IMR-90 (cell line): Measurements from ENCODE around the gene SLC46A1.

Experiments used
- CEBPB ChIP-seq: IDR thresholded peaks from 2 replicates; pipeline ENCODE4 v1.6.1; 2012; ENCODE audit warnings: low read depth, low read length, improper control_type of control experiment
- FOS ChIP-seq: fragments of 150-350 bp; IDR thresholded peaks from 2 replicates; pipeline ENCODE4 v1.6.1; 2016; ENCODE audit warnings: low read depth, low read length
- MAFK ChIP-seq: IDR thresholded peaks from 2 replicates; pipeline ENCODE4 v1.6.1; 2012; ENCODE audit warnings: low read depth, low read length, improper control_type of control experiment
- MAZ ChIP-seq: IDR thresholded peaks from 2 replicates; pipeline ENCODE4 v1.6.1; 2012; ENCODE audit warnings: low read depth, mild to moderate bottlenecking, low read length, improper control_type of control experiment, moderate library complexity, borderline replicate concordance
- MXI1 ChIP-seq: IDR thresholded peaks from 2 replicates; pipeline ENCODE4 v1.6.1; 2012; ENCODE audit warnings: low read depth, mild to moderate bottlenecking, low read length, moderate library complexity, borderline replicate concordance
- NFE2L2 ChIP-seq: fragments of 150-350 bp; IDR thresholded peaks from 2 replicates; pipeline ENCODE4 v1.6.1; 2016; ENCODE audit warnings: low read depth, mild to moderate bottlenecking, low read length
- POLR2A ChIP-seq: IDR thresholded peaks from 2 replicates; pipeline ENCODE4 v1.6.1; 2012; ENCODE audit warnings: mild to moderate bottlenecking, low read depth, low read length
- RFX5 ChIP-seq: IDR thresholded peaks from 2 replicates; pipeline ENCODE4 v1.8.0; 2012; ENCODE audit warnings: low read depth, mild to moderate bottlenecking, low read length, moderate library complexity
- SMC3 ChIP-seq: fragments of 150-350 bp; IDR thresholded peaks from 2 replicates; pipeline ENCODE4 v1.6.1; 2016; ENCODE audit warnings: low read depth, mild to moderate bottlenecking, antibody characterized with exemption, low read length, moderate library complexity
- TF ChIP-seq, protein P1 (sequence below): conservative IDR thresholded peaks from 2 replicates; pipeline ENCODE4 v1.5.1; 2012; ENCODE audit warnings: mild to moderate bottlenecking, low read depth, low read length, improper control_type of control experiment
- TF ChIP-seq, protein P2 (sequence below): fragments of 150-350 bp; IDR thresholded peaks from 2 replicates; pipeline ENCODE4 v1.6.1; 2017; ENCODE audit warnings: mild to moderate bottlenecking, antibody characterized with exemption, low read length, low read depth

DNA sequence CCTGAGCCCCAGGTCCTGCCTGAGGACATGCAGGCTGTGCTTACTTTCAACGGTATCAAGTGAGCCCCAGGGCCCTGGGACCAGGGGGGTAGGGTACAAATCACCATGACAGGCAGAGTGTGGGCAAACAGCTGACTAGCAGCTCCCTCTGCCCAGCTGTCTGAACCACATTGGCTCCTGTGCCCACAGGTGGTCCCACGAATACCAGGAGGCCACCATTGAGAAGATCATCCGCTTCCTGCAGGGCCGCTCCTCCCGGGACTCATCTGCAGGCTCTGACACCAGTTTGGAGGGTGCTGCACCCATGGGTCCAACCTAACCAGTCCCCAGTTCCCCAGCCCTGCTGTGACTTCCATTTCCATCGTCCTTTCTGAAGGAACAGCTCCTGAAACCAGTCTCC lies 10.0 kb downstream of the SLC46A1 start:
- TF ChIP-seq, protein P1, sequence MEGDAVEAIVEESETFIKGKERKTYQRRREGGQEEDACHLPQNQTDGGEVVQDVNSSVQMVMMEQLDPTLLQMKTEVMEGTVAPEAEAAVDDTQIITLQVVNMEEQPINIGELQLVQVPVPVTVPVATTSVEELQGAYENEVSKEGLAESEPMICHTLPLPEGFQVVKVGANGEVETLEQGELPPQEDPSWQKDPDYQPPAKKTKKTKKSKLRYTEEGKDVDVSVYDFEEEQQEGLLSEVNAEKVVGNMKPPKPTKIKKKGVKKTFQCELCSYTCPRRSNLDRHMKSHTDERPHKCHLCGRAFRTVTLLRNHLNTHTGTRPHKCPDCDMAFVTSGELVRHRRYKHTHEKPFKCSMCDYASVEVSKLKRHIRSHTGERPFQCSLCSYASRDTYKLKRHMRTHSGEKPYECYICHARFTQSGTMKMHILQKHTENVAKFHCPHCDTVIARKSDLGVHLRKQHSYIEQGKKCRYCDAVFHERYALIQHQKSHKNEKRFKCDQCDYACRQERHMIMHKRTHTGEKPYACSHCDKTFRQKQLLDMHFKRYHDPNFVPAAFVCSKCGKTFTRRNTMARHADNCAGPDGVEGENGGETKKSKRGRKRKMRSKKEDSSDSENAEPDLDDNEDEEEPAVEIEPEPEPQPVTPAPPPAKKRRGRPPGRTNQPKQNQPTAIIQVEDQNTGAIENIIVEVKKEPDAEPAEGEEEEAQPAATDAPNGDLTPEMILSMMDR = no peak
- TF ChIP-seq NFE2L2 (no peak), FOS (no peak), MXI1 (no peak), POLR2A (no peak), SMC3 (no peak), MAZ (no peak), RFX5 (no peak), CEBPB (no peak), MAFK (no peak)
- TF ChIP-seq, protein P2, sequence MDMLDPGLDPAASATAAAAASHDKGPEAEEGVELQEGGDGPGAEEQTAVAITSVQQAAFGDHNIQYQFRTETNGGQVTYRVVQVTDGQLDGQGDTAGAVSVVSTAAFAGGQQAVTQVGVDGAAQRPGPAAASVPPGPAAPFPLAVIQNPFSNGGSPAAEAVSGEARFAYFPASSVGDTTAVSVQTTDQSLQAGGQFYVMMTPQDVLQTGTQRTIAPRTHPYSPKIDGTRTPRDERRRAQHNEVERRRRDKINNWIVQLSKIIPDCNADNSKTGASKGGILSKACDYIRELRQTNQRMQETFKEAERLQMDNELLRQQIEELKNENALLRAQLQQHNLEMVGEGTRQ = no peak
